Measurements from ENCODE around the gene CCL25.

Gene CCL25

DNA sequence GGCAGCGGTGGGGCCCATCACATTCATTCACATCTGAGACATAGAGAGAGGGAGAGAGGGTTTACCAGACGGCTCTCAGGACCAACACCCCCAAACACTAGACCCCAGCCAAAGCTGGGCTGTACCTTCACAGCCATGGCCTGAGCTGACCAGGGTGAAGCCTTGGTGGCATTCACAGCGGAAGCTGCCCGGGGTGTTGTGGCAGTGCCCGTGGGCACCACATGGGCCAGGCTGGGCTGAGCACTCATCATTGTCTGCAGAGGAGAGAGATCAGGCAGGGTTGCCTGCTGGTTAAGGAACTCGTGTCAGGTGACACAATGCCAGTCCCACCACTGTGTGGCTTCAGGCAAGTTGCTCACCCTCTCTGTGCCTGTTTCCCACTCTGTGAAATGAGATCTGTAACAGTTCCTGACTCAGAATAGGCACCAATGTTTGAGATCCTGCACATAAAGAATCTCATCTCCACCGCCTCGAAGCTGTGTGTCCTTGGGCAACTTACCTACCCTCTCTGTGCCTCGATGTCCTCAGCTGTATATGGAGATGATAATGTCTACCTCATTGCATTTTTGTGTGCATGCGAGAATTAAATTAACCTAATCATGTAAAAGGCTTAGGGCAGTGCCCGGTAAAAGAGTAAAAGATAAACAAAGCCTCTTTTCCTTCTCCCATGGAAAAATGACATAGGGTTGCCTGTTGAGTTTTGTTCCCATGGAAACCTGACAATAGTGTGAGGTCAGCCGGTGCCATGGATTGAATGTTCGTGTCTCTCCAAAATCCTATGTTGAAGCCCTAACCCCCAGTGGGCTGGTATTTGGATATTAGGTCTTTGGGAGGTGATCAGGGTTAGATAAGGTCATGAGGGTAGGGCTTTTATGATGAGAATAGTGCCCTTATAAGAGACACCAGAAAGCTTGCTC is 22.9 kb downstream of the CCL25 start:
- no peaks in the 10 kb centered on the region for H3K4me1 ChIP-seq (ENCODE audit: insufficient read depth, low read length)
- no peaks in the 10 kb centered on the region for H3K27me3 ChIP-seq (ENCODE audit: insufficient read depth, low read length)
- no peak overlapping the region for H3K27ac ChIP-seq (ENCODE audit: low read length)
- H3K9ac ChIP-seq (ENCODE audit: low read depth, low read length), result no peak overlapping the region
- peaks cover 23% of the 10 kb centered on the region for H3K36me3 ChIP-seq (ENCODE audit: insufficient read depth, low read depth, low read length)
- H3K4me3 ChIP-seq (ENCODE audit: low read length), result no peak overlapping the region
- H3K9me3 ChIP-seq (ENCODE audit: insufficient read depth, low read depth, low read length), result peaks cover 5% of the 10 kb centered on the region; the same call in 1 of the 2 replicates

DNA sequence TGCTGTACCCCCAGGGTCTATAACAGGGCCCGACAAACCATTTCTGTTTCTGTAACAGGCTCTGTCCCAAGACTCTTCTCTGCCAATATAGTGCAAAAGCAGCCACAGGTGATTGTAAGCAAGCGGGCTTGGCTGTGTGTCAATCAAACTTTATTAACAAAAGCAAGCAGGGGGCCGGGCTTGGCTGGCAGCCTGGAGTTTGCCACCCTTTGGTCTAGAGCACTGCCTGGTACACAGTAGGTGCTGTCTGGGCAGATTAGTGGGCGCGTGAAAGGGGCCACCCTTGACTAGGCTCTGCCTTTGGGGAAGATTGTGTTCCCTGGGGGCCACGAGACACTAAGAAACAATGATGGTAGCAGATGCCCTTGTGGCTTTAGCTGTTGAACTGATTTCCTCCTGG is 27.4 kb downstream of the CCL25 start:
- Histone ChIP-seq H3K4me3 (ENCODE audit: low read length) (no peak overlapping the region), H3K27me3 (ENCODE audit: insufficient read depth, low read length) (no peaks in the 10 kb centered on the region), H3K27ac (ENCODE audit: low read length) (no peak overlapping the region), H3K9me3 (ENCODE audit: insufficient read depth, low read depth, low read length) (no peaks in the 10 kb centered on the region), H3K9ac (ENCODE audit: low read depth, low read length) (no peak overlapping the region), H3K36me3 (ENCODE audit: insufficient read depth, low read depth, low read length) (peaks cover 10% of the 10 kb centered on the region), H3K4me1 (ENCODE audit: insufficient read depth, low read length) (no peaks in the 10 kb centered on the region)

GRCh38 chr19:8080832-8081231 is 28.3 kb downstream of the CCL25 start:
- Histone ChIP-seq H3K27ac (ENCODE audit: low read length) (no peak overlapping the region), H3K9ac (ENCODE audit: low read depth, low read length) (no peak overlapping the region), H3K36me3 (ENCODE audit: insufficient read depth, low read depth, low read length) (peaks cover 3% of the 10 kb centered on the region; the same call in 1 of the 2 replicates), H3K9me3 (ENCODE audit: insufficient read depth, low read depth, low read length) (no peaks in the 10 kb centered on the region), H3K4me3 (ENCODE audit: low read length) (no peak overlapping the region), H3K4me1 (ENCODE audit: insufficient read depth, low read length) (no peaks in the 10 kb centered on the region), H3K27me3 (ENCODE audit: insufficient read depth, low read length) (no peaks in the 10 kb centered on the region)

DNA sequence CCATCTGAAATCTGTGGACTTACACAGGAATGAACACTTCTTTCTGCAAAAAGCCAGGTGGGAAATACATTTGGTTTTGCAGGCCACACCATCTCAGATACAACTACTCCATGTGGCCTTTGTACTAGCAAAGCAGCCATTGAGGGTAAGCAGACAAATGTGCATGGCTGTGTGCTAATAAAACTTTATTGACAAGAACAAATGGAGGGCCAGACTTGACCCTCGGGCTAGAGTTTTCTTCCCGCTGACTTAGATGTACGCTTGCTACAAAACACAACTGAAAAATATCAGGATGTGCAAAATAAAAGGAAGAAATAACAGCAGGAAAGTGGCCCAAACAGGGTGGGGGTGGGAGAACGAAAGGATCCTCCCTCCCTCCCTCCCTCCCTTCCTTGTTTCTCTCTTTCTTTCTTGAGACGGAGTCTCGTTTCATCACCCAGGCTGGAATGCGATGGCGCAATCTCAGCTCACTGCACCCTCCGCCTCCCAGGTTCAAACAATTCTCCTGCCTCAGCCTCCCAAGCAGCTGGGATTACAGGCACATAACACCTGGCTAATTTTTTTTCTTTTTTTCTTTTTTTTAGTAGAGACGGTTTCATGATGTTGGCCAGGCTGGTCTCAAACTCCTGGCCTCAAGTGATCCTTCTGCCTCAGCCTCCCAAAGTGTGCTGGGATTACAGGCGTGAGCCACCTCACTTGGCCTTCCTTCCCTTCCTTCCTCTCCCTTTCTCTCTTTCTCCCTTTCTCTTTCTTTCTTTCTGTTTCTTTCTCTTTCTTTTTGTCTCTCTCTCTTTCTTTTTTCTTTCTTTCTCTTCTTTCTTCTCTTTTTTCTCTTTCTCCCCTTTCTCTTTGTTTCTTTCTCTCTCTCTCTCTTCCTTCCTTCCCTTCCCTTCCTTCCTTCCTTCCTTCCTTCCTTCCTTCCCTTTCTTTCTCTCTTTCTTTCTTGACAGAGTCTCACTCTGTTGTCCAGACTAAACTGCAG is 29.3 kb downstream of the CCL25 start:
- Histone ChIP-seq H3K9ac (ENCODE audit: low read depth, low read length) (no peak overlapping the region), H3K27ac (ENCODE audit: low read length) (no peak overlapping the region), H3K36me3 (ENCODE audit: insufficient read depth, low read depth, low read length) (peaks cover 5% of the 10 kb centered on the region), H3K27me3 (ENCODE audit: insufficient read depth, low read length) (no peaks in the 10 kb centered on the region), H3K4me1 (ENCODE audit: insufficient read depth, low read length) (no peaks in the 10 kb centered on the region), H3K9me3 (ENCODE audit: insufficient read depth, low read depth, low read length) (no peaks in the 10 kb centered on the region), H3K4me3 (ENCODE audit: low read length) (no peak overlapping the region)

- Histone ChIP-seq H3K27me3 (ENCODE audit: insufficient read depth, low read length) (no peaks in the 10 kb centered on the region), H3K9me3 (ENCODE audit: insufficient read depth, low read depth, low read length) (no peaks in the 10 kb centered on the region), H3K36me3 (ENCODE audit: insufficient read depth, low read depth, low read length) (peaks cover 17% of the 10 kb centered on the region), H3K4me3 (ENCODE audit: low read length) (no peak overlapping the region), H3K27ac (ENCODE audit: low read length) (no peak overlapping the region), H3K4me1 (ENCODE audit: insufficient read depth, low read length) (no peaks in the 10 kb centered on the region), H3K9ac (ENCODE audit: low read depth, low read length) (no peak overlapping the region)
These were observed 30.6 kb downstream of the CCL25 start for GRCh38 chr19:8083141-8083540.

- no peaks in the 10 kb centered on the region for H3K4me1 ChIP-seq (ENCODE audit: insufficient read depth, low read length)
- no peak overlapping the region for H3K9ac ChIP-seq (ENCODE audit: low read depth, low read length)
- H3K27me3 ChIP-seq (ENCODE audit: insufficient read depth, low read length), result no peaks in the 10 kb centered on the region
- H3K27ac ChIP-seq (ENCODE audit: low read length), result no peak overlapping the region
- H3K4me3 ChIP-seq (ENCODE audit: low read length), result no peak overlapping the region
- peaks cover 27% of the 10 kb centered on the region for H3K36me3 ChIP-seq (ENCODE audit: insufficient read depth, low read depth, low read length)
- no peaks in the 10 kb centered on the region for H3K9me3 ChIP-seq (ENCODE audit: insufficient read depth, low read depth, low read length)
These were observed 31.6 kb downstream of the CCL25 start for GRCh38 chr19:8084152-8084551.

DNA sequence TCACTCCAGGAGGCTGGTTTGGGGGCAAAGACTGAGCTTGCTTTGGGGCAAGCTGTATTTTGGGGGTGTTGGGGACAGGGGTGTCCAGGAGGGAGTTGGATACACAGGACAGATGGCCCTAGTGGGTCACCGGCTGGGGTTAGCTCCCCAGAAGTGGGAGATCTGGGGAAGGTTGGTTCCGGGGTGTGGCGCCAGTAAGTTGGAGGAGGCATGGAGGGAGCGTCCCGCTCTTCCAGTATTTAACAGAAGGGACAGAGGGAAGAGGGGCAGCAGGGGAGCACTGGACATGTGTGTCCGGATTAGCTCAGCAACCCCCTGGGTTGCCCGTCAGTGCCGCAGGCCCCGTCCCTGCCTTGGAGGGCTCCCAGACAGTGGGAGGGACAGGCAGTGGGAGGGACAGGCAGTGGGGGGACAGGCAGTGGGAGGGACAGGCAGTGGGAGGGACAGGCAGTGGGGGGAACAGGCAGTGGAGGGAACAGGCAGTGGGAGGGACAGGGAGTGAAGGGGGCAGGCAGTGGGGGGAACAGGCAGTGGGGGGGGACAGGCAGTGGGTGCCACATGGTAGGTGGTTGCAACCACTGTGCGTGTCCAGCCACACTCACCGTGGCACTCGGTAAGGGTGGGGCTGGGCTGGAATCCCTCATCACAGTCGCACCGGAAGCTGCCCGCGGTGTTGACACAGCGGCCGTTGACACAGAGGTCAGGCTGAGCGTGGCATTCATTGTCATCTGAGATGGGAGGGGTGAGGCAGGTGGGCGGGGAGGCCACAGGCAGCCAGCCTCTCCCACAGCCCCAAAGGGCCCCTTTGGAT is 33.2 kb downstream of the CCL25 start:
- no peak overlapping the region for H3K4me3 ChIP-seq (ENCODE audit: low read length)
- no peak overlapping the region for H3K27ac ChIP-seq (ENCODE audit: low read length)
- no peaks in the 10 kb centered on the region for H3K9me3 ChIP-seq (ENCODE audit: insufficient read depth, low read depth, low read length)
- peaks cover 42% of the 10 kb centered on the region for H3K36me3 ChIP-seq (ENCODE audit: insufficient read depth, low read depth, low read length)
- H3K9ac ChIP-seq (ENCODE audit: low read depth, low read length), result no peak overlapping the region
- H3K4me1 ChIP-seq (ENCODE audit: insufficient read depth, low read length), result no peaks in the 10 kb centered on the region
- H3K27me3 ChIP-seq (ENCODE audit: insufficient read depth, low read length), result no peaks in the 10 kb centered on the region

DNA sequence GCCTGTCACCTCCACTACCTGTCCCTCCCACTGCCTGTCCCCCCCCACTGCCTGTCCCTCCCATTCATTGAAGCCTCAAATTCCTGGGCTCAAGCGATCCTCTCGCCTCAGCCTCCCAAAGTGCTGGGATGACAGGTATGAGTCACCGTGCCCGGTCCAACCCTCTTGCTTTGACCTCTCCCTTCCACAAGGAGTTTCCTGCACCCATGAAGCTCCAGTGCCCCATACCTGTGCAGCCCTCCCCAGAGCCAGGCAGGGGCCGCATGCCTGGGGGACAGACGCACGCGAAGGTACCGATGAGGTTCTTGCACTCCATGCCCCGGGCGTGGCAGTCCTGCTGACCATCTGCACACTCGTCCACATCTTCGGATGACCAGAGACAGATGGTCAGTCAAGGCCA is 34.3 kb downstream of the CCL25 start:
- Histone ChIP-seq H3K9me3 (ENCODE audit: insufficient read depth, low read depth, low read length) (no peaks in the 10 kb centered on the region), H3K27ac (ENCODE audit: low read length) (no peak overlapping the region), H3K4me1 (ENCODE audit: insufficient read depth, low read length) (no peaks in the 10 kb centered on the region), H3K9ac (ENCODE audit: low read depth, low read length) (no peak overlapping the region), H3K36me3 (ENCODE audit: insufficient read depth, low read depth, low read length) (peaks cover 52% of the 10 kb centered on the region), H3K27me3 (ENCODE audit: insufficient read depth, low read length) (no peaks in the 10 kb centered on the region), H3K4me3 (ENCODE audit: low read length) (no peak overlapping the region)

GRCh38 chr19:8087876-8088275 is 35.3 kb downstream of the CCL25 start:
- Histone ChIP-seq H3K27me3 (ENCODE audit: insufficient read depth, low read length) (no peaks in the 10 kb centered on the region), H3K9me3 (ENCODE audit: insufficient read depth, low read depth, low read length) (no peaks in the 10 kb centered on the region), H3K4me1 (ENCODE audit: insufficient read depth, low read length) (no peaks in the 10 kb centered on the region), H3K4me3 (ENCODE audit: low read length) (no peak overlapping the region), H3K36me3 (ENCODE audit: insufficient read depth, low read depth, low read length) (peaks cover 52% of the 10 kb centered on the region), H3K27ac (ENCODE audit: low read length) (no peak overlapping the region), H3K9ac (ENCODE audit: low read depth, low read length) (no peak overlapping the region)

DNA sequence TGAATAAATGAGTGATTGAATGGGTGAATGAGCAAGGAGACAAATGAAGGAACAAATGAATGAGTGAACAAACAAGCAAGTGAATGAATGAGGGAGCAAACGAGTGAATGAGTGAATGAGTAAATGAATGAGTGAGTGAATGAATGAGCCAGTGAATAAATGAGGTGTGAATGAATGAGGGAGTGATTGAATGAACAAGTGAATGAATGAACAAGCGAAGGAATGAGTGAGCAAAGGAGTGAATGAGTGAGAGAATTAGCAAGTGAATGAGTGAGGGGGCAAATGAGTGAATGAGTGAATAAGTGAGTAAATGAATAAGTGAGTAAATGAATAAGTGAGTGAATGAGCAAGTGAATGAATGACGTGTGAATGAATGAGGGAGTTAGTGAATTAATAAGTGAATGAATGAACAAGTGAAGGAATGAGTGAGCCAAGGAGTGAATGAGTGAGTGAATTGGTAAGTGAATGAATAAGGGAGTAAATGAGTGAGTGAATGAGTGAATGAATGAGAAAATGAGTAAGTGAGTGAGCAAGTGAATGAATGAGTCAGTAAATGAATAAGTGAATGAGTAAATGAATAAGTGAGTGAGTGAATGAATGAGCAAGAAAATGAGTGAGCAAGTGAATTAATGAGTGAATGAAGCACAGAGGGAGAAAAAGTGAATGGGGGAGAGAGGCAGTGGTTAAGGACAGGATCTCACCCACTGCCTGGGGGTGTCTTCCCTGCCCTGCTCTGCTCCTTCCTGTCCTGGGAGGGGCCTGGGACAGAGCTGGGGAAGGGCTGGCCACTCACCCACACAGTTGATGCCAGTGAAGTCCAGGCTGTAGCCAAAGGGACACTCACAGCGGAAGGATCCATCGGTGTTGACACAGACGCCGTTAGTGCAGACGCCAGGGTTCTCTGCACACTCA is 36.4 kb downstream of the CCL25 start:
- no peaks in the 10 kb centered on the region for H3K27me3 ChIP-seq (ENCODE audit: insufficient read depth, low read length)
- H3K4me1 ChIP-seq (ENCODE audit: insufficient read depth, low read length), result no peaks in the 10 kb centered on the region
- no peak overlapping the region for H3K27ac ChIP-seq (ENCODE audit: low read length)
- no peak overlapping the region for H3K4me3 ChIP-seq (ENCODE audit: low read length)
- H3K9me3 ChIP-seq (ENCODE audit: insufficient read depth, low read depth, low read length), result no peaks in the 10 kb centered on the region
- H3K9ac ChIP-seq (ENCODE audit: low read depth, low read length), result no peak overlapping the region
- H3K36me3 ChIP-seq (ENCODE audit: insufficient read depth, low read depth, low read length), result peaks cover 54% of the 10 kb centered on the region

Measured in iPS-20b (cell line).